Panc1 (cell line): Measurements from ENCODE around the gene C9orf78. TPM values are rescaled to one million over a fixed set of nuclear protein-coding genes. Genes with fewer than 3 reads are reported as not detected.

ENCODE experiments used
- ATAC-seq: fragments of 200-7000 bp; cut with Tn5 transposase; 2 replicates; pipeline ENCODE4 v1.9.1; 2020; ENCODE audit warnings: mild to moderate bottlenecking, moderate library complexity
- BruUV-seq: library from RNA; stranded (reverse); fragments of 400-500 nt; replicated peaks from 2 replicates; lab custom pipeline; 2021; lab: Mats Ljungman, UMichigan
- CTCF ChIA-PET: fragments of 300-600 bp; sonication (Branson Sonifier 250); formaldehyde crosslinking; loops from one replicate; lab custom pipeline; 2022; ENCODE audit warnings: antibody characterized with exemption; lab: Charles Lee
- POLR2A ChIA-PET: fragments of 300-600 bp; sonication (Branson Sonifier 250); formaldehyde crosslinking; loops from one replicate; lab custom pipeline; 2022; ENCODE audit warnings: antibody characterized with exemption; lab: Charles Lee
- DNase-seq: peaks from one replicate; pipeline ENCODE4 v3.0.0-alpha.2; 2010; ENCODE audit warnings: low read depth, low spot score
- H3K27ac ChIP-seq: 2 replicates; pipeline ENCODE4 v1.5.1; 2011; ENCODE audit warnings: mild to moderate bottlenecking, low read length, inconsistent platforms
- H3K27me3 ChIP-seq: fragments of 200-500 bp; sonication (Bioruptor generic); 2 replicates; pipeline ENCODE4 v1.6.0; 2014; ENCODE audit warnings: low read length, inconsistent platforms; ENCODE audit not compliant: control insufficient read depth, insufficient read depth
- H3K36me3 ChIP-seq: fragments of 200-500 bp; sonication (Bioruptor generic); 2 replicates; pipeline ENCODE4 v1.5.1; 2014; ENCODE audit warnings: inconsistent platforms, mild to moderate bottlenecking, low read length, moderate library complexity; ENCODE audit not compliant: control insufficient read depth, insufficient read depth
- H3K4me1 ChIP-seq: 2 replicates; pipeline ENCODE4 v1.5.1; 2011; ENCODE audit warnings: inconsistent platforms, mild to moderate bottlenecking, low read length, moderate library complexity; ENCODE audit not compliant: control insufficient read depth, insufficient read depth
- H3K4me3 ChIP-seq, 2 experiments: 2 replicates each; pipeline ENCODE4 v1.5.1; 2011 to 2012; ENCODE audit warnings: low read depth in 2 of 2, low read length in 2 of 2, mild to moderate bottlenecking in 2 of 2, inconsistent platforms in 1 of 2, moderate library complexity in 1 of 2
- H3K9me3 ChIP-seq: fragments of 200-500 bp; sonication (Bioruptor generic); 2 replicates; pipeline ENCODE4 v1.5.1; 2014; ENCODE audit warnings: low read depth, mild to moderate bottlenecking, inconsistent platforms, low read length, moderate library complexity; ENCODE audit not compliant: control insufficient read depth, insufficient read depth
- POLR2AphosphoS5 ChIP-seq: IDR thresholded peaks from 2 replicates; pipeline ENCODE4 v1.6.1; 2012; ENCODE audit warnings: mild to moderate bottlenecking, low read depth, low read length, moderate library complexity
- SIN3A ChIP-seq: IDR thresholded peaks from 2 replicates; pipeline ENCODE4 v1.6.1; 2012; ENCODE audit warnings: low read depth, mild to moderate bottlenecking, low read length, moderate library complexity, borderline replicate concordance; ENCODE audit not compliant: insufficient read depth
- TCF7L2 ChIP-seq: IDR thresholded peaks from 2 replicates; pipeline ENCODE4 v1.6.1; 2011; ENCODE audit warnings: mild to moderate bottlenecking, low read depth, low read length, inconsistent platforms
- in situ Hi-C: cut with HindIII; loops from 2 replicates; pipeline ENCODE4 v1.10.0; 2016; ENCODE audit warnings: low sequenced_read_pairs, low pct_unique_long_range_greater_than_20kb
- intact Hi-C: fragments of 100-400 bp; cut with micrococcal nuclease; formaldehyde crosslinking; loops from one replicate; pipeline ENCODE4 v1.10.0; 2022; ENCODE audit not compliant: unreplicated experiment
- total RNA-seq: library from RNA; stranded (reverse); gene quantifications from one replicate; pipeline ENCODE4 v1.2.1, GENCODE V29; 2021; ENCODE audit not compliant: unreplicated experiment
- TF ChIP-seq, protein P1 (sequence below): fragments of 450-650 bp; IDR thresholded peaks from 2 replicates; pipeline ENCODE4 v1.5.1; 2017; ENCODE audit warnings: mild to moderate bottlenecking
- TF ChIP-seq, protein P2 (sequence below), 2 experiments: IDR thresholded peaks; 2 replicates each; pipeline ENCODE4 v1.6.1; 2011 to 2012; ENCODE audit warnings: low read depth in 2 of 2, control low read depth in 1 of 2, low read length in 1 of 2, mild to moderate bottlenecking in 1 of 2, moderate library complexity in 1 of 2; ENCODE audit not compliant: insufficient read depth in 1 of 2

Gene C9orf78
- total RNA-seq, 1 experiment from 2014 or later = 33.6 TPM

DNA sequence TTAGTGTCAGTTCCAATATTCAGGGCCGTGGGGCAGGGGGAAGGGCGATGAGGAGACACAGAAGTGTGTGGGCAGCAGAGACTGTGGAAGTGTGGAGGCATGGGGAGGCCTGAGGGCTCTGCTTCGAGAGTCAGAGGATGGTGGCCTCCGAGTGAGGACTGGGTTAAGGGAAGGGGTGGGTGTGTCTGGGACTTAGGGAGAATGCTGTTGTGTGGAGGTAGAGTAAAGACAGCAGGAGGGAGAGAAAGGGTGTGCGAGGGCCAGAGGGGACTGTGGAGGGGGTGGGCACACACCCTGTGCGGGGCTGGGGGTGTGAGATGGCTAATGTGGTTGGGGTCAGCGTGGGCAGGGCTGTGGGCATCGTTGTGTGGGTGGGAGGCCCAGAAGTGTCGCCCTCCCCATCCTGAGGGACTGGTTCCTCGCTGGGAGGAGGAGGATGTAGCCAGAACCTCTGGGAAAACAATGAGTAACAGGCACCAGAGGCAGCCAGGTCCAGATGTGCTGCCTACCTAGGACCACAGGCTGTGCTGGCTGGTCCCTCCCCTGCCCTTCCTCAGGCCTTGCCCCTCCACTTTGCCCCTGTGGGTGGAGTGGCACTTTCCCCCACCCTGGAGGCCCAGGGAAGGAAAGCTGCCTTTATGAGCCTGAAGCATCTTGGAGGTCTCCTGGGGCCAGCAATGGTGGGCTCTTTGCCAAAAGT lies 4.4 kb upstream of the C9orf78 start:
- ATAC-seq = no peak
- H3K4me1 ChIP-seq = no peaks in the 10 kb centered on the region
- no peak overlapping the region for H3K27ac ChIP-seq
- no peaks in the 10 kb centered on the region; the same call in 1 of the 2 replicates for H3K36me3 ChIP-seq
- in situ Hi-C loops (no loop called here), intact Hi-C loops (no loop called here)
- no peak overlapping the region for H3K4me3 ChIP-seq
- H3K27me3 ChIP-seq = no peaks in the 10 kb centered on the region
- POLR2A ChIA-PET = interaction anchor here (0.5 kb wide), 1 partner anchor 125 kb away, joined by 8 read pairs; no protein-coding TSS in a partner anchor
- TF ChIP-seq, protein P1, sequence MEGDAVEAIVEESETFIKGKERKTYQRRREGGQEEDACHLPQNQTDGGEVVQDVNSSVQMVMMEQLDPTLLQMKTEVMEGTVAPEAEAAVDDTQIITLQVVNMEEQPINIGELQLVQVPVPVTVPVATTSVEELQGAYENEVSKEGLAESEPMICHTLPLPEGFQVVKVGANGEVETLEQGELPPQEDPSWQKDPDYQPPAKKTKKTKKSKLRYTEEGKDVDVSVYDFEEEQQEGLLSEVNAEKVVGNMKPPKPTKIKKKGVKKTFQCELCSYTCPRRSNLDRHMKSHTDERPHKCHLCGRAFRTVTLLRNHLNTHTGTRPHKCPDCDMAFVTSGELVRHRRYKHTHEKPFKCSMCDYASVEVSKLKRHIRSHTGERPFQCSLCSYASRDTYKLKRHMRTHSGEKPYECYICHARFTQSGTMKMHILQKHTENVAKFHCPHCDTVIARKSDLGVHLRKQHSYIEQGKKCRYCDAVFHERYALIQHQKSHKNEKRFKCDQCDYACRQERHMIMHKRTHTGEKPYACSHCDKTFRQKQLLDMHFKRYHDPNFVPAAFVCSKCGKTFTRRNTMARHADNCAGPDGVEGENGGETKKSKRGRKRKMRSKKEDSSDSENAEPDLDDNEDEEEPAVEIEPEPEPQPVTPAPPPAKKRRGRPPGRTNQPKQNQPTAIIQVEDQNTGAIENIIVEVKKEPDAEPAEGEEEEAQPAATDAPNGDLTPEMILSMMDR = no peak
- TF ChIP-seq SIN3A (no peak), POLR2AphosphoS5 (no peak), TCF7L2 (no peak)
- TF ChIP-seq, protein P2, sequence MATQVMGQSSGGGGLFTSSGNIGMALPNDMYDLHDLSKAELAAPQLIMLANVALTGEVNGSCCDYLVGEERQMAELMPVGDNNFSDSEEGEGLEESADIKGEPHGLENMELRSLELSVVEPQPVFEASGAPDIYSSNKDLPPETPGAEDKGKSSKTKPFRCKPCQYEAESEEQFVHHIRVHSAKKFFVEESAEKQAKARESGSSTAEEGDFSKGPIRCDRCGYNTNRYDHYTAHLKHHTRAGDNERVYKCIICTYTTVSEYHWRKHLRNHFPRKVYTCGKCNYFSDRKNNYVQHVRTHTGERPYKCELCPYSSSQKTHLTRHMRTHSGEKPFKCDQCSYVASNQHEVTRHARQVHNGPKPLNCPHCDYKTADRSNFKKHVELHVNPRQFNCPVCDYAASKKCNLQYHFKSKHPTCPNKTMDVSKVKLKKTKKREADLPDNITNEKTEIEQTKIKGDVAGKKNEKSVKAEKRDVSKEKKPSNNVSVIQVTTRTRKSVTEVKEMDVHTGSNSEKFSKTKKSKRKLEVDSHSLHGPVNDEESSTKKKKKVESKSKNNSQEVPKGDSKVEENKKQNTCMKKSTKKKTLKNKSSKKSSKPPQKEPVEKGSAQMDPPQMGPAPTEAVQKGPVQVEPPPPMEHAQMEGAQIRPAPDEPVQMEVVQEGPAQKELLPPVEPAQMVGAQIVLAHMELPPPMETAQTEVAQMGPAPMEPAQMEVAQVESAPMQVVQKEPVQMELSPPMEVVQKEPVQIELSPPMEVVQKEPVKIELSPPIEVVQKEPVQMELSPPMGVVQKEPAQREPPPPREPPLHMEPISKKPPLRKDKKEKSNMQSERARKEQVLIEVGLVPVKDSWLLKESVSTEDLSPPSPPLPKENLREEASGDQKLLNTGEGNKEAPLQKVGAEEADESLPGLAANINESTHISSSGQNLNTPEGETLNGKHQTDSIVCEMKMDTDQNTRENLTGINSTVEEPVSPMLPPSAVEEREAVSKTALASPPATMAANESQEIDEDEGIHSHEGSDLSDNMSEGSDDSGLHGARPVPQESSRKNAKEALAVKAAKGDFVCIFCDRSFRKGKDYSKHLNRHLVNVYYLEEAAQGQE (IDR thresholded peaks at IDR 0.05; ENCODE audit: insufficient read depth in 1 of 2, low read depth in 2 of 2, low read length in 1 of 2) = no peak
- CTCF ChIA-PET = no interaction called here
- no peaks in the 10 kb centered on the region for H3K9me3 ChIP-seq
- BruUV-seq = no TSS peak
- DNase-seq = no peak

DNA sequence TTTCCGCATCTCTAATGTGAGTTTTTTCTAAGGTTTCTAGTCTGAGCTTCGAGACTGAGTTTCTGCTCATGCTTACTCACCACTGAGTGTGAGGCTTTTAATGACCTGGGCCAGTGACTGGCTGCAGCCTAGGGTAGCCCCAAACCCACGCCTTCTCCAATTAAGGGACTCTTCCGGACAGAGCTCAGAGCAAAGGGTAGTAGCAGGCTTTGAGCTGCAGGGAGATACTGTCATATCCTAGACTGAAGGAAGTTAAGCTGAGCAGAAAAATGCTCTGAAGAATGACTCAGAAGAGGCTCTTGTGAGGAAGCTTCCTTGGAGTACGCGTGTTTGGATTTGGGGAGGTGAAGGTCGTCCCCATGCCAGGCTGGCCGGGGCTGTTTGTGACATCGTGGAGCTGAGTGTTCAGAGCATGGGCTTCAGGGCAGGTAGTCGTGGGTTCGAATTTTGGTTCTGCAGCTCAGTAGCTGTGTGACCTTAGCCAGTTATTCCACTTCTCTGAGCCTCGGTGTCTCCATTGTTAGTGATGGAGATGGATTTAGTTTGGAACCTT lies 3.7 kb upstream of the C9orf78 start:
- intact Hi-C loops = no loop called here
- no peak for TF ChIP-seq POLR2AphosphoS5
- ATAC-seq (no peak), DNase-seq (no peak)
- ChIA-PET POLR2A (interaction anchor here (0.5 kb wide), 1 partner anchor 125 kb away, joined by 8 read pairs; no protein-coding TSS in a partner anchor), CTCF (no interaction called here)
- Histone ChIP-seq H3K4me3 (no peak overlapping the region), H3K27ac (no peak overlapping the region), H3K4me1 (peaks cover 4% of the 10 kb centered on the region; the same call in 1 of the 2 replicates), H3K36me3 (no peaks in the 10 kb centered on the region; the same call in none of the 2 replicates), H3K9me3 (no peaks in the 10 kb centered on the region), H3K27me3 (no peaks in the 10 kb centered on the region)
- in situ Hi-C loops = no loop called here
- BruUV-seq = no TSS peak
